ENCODE data around the gene RASA4.
"Not testable (repeated sequence)": the region's sequence is repeated elsewhere in the genome, so short reads cannot be mapped to it uniquely, and the experiment has no call there.

GRCh38 chr7:102610441-102610840, 6.1 kb downstream of the RASA4 start:
- not testable (repeated sequence) for TF ChIP-seq REST (IDR thresholded peaks at IDR 0.05; ENCODE audit: low read depth, low read length); CTCF (IDR thresholded peaks at IDR 0.05); RAD21 (IDR thresholded peaks at IDR 0.05; ENCODE audit: low read length); POLR2AphosphoS5 (IDR thresholded peaks at IDR 0.05; ENCODE audit: low read depth, low read length); MAX (IDR thresholded peaks at IDR 0.05; ENCODE audit: low read depth); GABPA (IDR thresholded peaks at IDR 0.05; ENCODE audit: low read depth); USF1 (IDR thresholded peaks at IDR 0.05; ENCODE audit: borderline replicate concordance, low read depth); SMC3 (IDR thresholded peaks at IDR 0.05; ENCODE audit: low read depth, low read length); USF2 (IDR thresholded peaks at IDR 0.05; ENCODE audit: borderline replicate concordance, low read depth, low read length); JUND (IDR thresholded peaks at IDR 0.05)
